ENCODE results near the gene SELENOP. TPM values are rescaled to one million over a fixed set of nuclear protein-coding genes. Genes with fewer than 3 reads are reported as not detected.

Gene SELENOP
- total and polyA plus RNA-seq, 2 of the 8 experiments (the other 6 are each of a cell fraction or from before 2014, with no cell fraction given): 5.5 to 19.4 TPM

DNA sequence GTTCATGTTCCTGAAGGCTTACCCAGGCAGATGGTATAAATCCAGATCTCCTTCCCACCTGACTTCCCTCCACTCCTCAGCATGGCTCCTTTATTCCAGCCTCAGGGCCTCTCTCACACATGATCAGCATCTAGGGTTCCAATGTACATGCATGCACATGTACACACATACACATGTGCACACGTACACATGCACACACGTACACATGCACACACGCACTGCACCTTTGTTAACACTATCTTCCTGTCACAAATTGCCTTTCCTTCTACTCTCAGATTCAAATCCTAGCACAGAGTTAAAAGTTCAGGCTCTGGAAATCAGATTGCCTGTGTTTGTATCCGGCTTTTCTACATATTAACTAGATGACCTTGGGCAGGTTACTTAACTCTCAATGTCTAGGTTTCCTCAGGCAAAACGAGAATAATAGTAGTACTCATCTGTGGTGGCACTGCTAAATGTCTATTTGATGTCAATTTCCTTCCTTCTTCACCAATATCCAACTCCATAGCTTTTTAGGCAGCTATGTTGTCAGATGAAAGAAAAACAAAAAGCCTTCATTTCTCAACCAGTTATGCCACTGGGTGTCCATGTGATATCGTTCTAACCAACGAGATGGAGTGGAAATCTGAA, 12.8 kb upstream of the SELENOP start:
- Histone ChIP-seq H4K20me1 (replicated peaks in 1 of 2; ENCODE audit: control insufficient read depth in 1 of 2, insufficient read depth in 2 of 2, low read length in 2 of 2) (no peaks in the 10 kb centered on the region), H3K79me1 (ENCODE audit: low read depth, low read length) (no peaks in the 10 kb centered on the region), H4K91ac (replicated peaks; ENCODE audit: insufficient read length, low read length) (peak overlapping the region; percentile 20), H3K56ac (replicated peaks; ENCODE audit: insufficient read length, low read depth, low read length) (no peak overlapping the region), H2AK5ac (ENCODE audit: low read depth, low read length) (no peak overlapping the region), H3K79me2 (ENCODE audit: control insufficient read depth in 1 of 2, insufficient read depth in 2 of 2, low read length in 2 of 2) (no peaks in the 10 kb centered on the region), H3K4me2 (ENCODE audit: insufficient read depth in 1 of 2, low read depth in 2 of 2, low read length in 2 of 2) (no peak overlapping the region), H2AFZ (ENCODE audit: low read length) (no peak overlapping the region), H3K4me3 (ENCODE audit: extremely low read depth in 1 of 4, insufficient read depth in 2 of 4, low read depth in 3 of 4, low read length in 4 of 4) (no peak overlapping the region), H3K14ac (ENCODE audit: insufficient read length) (no peak overlapping the region), H2BK120ac (replicated peaks; ENCODE audit: low read depth, low read length) (no peak overlapping the region), H4K5ac (ENCODE audit: insufficient read length, low read depth, low read length) (no peak overlapping the region), H3K4ac (replicated peaks; ENCODE audit: insufficient read length, low read depth, low read length) (no peak overlapping the region), H3K23ac (ENCODE audit: insufficient read length) (no peak overlapping the region), H2BK12ac (ENCODE audit: low read depth, low read length) (no peak overlapping the region), H2BK5ac (ENCODE audit: low read depth, low read length) (no peak overlapping the region), H3K4me1 (replicated peaks in 1 of 4; ENCODE audit: control insufficient read depth in 3 of 4, insufficient read depth in 4 of 4, low read length in 3 of 4) (no peaks in the 10 kb centered on the region), H3K18ac (ENCODE audit: extremely low read depth, low read length) (no peak overlapping the region), H3K9me3 (ENCODE audit: insufficient read depth in 2 of 2, low read depth in 1 of 2, low read length in 1 of 2) (no peaks in the 10 kb centered on the region), H3K9ac (replicated peaks in 1 of 4; ENCODE audit: extremely low read depth in 1 of 4, low read depth in 3 of 4, low read length in 3 of 4) (no peak overlapping the region), H2BK15ac (ENCODE audit: low read length) (no peak overlapping the region), H3K27ac (ENCODE audit: low read depth, low read length) (no peak overlapping the region), H2BK20ac (ENCODE audit: low read length) (no peak overlapping the region), H4K8ac (ENCODE audit: extremely low read depth, insufficient read depth, low read length) (no peak overlapping the region), H3K27me3 (replicated peaks in 1 of 4; ENCODE audit: control insufficient read depth in 3 of 4, extremely low read depth in 1 of 4, insufficient read depth in 3 of 4, low read length in 3 of 4) (no peaks in the 10 kb centered on the region), H3K23me2 (ENCODE audit: low read depth, low read length) (no peaks in the 10 kb centered on the region; the same call in 1 of the 2 replicates), H3K36me3 (ENCODE audit: control insufficient read depth in 2 of 4, insufficient read depth in 4 of 4, low read length in 3 of 4) (no peaks in the 10 kb centered on the region)
- DNase-seq (ENCODE audit: low read depth in 1 of 2, low spot score in 2 of 2) (no peak), FAIRE-seq (no peak)
- CTCF ChIA-PET (ENCODE audit: partially characterized antibody): interaction anchor here (1.9 kb wide), 1 partner anchor 12 kb away, joined by 4 read pairs; no protein-coding TSS in a partner anchor
- no peak for TF ChIP-seq ZNF274 (IDR thresholded peaks at IDR 0.05; ENCODE audit: borderline replicate concordance, extremely low read depth, low read length)
- no peak for TF ChIP-seq CBX5 (IDR thresholded peaks at IDR 0.05; ENCODE audit: low read depth, low read length)
- TF ChIP-seq TAF1 (IDR thresholded peaks at IDR 0.05; ENCODE audit: low read depth, low read length): no peak
- no peak for TF ChIP-seq RBBP5 (IDR thresholded peaks at IDR 0.05; ENCODE audit: borderline replicate concordance, low read depth, low read length)
- no peak for TF ChIP-seq USF2 (IDR thresholded peaks at IDR 0.05; ENCODE audit: low read length)
- no peak for TF ChIP-seq HDAC6 (IDR thresholded peaks at IDR 0.05; ENCODE audit: low read depth, low read length)
- POLR2A ChIA-PET (ENCODE audit: partially characterized antibody): no interaction called here
- WGBS, 2 experiments (ENCODE audit: extremely low coverage in 1 of 2, insufficient coverage in 1 of 2, insufficient read length in 1 of 2, insufficient replicate concordance in 2 of 2, low coverage in 1 of 2, low lambda C conversion rate in 2 of 2, missing lambda C conversion rate in 1 of 2): 88% methylated on average over 7 of the region's 7 CpGs; no CpG with 5 or more reads in 1 of the 2 experiments
